Activated naive CD4-positive, alpha-beta T cell treated with anti-CD3 and anti-CD28 coated beads for 36 hours (primary cell): ENCODE data around the gene DUOX2. TPM values are rescaled to one million over a fixed set of nuclear protein-coding genes. Genes with fewer than 3 reads are reported as not detected.
"Not testable (repeated sequence)": the region's sequence is repeated elsewhere in the genome, so short reads cannot be mapped to it uniquely, and the experiment has no call there.

Source experiments
- CTCF ChIA-PET: fragments of 350-600 bp; sonication (Branson Sonifier 250); formaldehyde crosslinking; loops from one replicate; lab custom pipeline; 2021; ENCODE audit warnings: antibody characterized with exemption; lab: Charles Lee
- DNase-seq: peaks from one replicate; pipeline ENCODE4 v3.0.0-alpha.2; 2020
- H3K27ac Mint-ChIP-seq: one replicate; pipeline ENCODE4 v1.8.0; 2021; ENCODE audit warnings: mild to moderate bottlenecking, mixed read lengths
- H3K27me3 Mint-ChIP-seq: one replicate; pipeline ENCODE4 v1.8.0; 2021; ENCODE audit warnings: low read depth, mixed read lengths
- H3K36me3 Mint-ChIP-seq: one replicate; pipeline ENCODE4 v1.8.0; 2021; ENCODE audit warnings: low read depth, mixed read lengths
- H3K4me1 Mint-ChIP-seq: one replicate; pipeline ENCODE4 v1.8.0; 2021; ENCODE audit warnings: low read depth, mixed read lengths
- H3K4me3 Mint-ChIP-seq: one replicate; pipeline ENCODE4 v1.8.0; 2021; ENCODE audit warnings: mild to moderate bottlenecking, moderate library complexity, mixed read lengths
- H3K9me3 Mint-ChIP-seq: one replicate; pipeline ENCODE4 v1.8.0; 2021; ENCODE audit warnings: mixed read lengths
- intact Hi-C: fragments of 100-400 bp; cut with micrococcal nuclease; formaldehyde crosslinking; loops from one replicate; pipeline ENCODE4 v1.15.1; 2023
- total RNA-seq, 2 experiments: library from RNA; stranded (reverse); gene quantifications; one replicate each; pipeline ENCODE4 v1.2.3, GENCODE V29; 2021

Gene DUOX2
- total RNA-seq, 2 experiments from 2014 or later = not detected

DNA sequence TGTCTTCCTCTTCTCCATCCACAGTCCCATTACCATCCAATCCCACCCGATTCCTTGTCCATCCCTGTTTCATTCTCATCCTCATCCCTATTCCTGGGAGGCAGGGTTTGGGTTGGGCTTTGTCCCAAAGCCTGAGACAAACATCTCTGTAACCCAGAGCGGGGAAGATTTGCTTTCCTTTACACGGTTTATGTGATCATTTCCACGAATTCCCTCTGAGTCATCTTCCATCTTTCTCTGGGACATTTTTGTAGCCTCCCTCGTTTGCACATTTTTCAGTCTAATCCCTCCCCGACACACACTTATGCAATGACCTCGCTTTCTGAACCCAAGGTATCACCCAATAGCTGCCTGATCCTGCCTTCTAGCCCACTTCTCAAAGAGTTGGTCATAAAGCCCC, 22.8 kb downstream of the DUOX2 start:
- Mint-ChIP-seq H3K4me1 (no peaks in the 10 kb centered on the region), H3K27me3 (peaks cover 7% of the 10 kb centered on the region), H3K9me3 (no peaks in the 10 kb centered on the region), H3K27ac (no peak overlapping the region), H3K4me3 (no peak overlapping the region), H3K36me3 (no peaks in the 10 kb centered on the region)
- DNase-seq = no peak
- CTCF ChIA-PET = no interaction called here
- intact Hi-C loops = no loop called here

DNA sequence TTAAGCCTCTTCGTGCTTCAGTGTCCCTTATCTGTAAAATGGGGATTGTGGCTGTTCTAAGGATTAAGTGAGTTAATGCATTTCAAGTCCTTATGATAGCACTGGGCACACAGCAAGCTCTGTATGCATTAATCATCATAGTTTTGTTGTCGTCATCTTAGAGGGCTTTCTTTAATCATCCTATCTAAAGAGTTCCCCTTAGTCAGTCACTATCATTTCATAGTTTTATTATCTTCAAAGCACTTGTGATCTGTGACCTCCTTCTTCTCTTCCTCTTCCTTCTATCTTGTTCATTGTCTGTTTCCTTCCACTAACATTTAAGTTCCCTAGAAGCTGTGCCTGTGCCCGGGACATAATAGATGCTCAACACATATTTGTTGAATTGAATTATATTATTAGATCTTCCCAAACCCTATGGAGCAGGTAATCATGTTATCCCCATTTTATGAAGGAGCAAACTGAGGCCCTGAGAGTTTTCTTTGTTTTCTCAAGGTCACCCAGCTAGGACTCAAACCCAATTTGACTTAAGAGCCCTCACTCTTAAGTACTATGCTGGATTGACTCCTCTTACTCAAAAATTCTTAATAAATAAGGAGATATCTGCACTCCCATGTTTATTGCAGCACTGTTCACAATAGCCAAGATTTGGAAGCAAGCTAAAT, 24.1 kb downstream of the DUOX2 start:
- no peaks in the 10 kb centered on the region for H3K36me3 Mint-ChIP-seq
- no peaks in the 10 kb centered on the region for H3K4me1 Mint-ChIP-seq
- DNase-seq = no peak
- no peaks in the 10 kb centered on the region for H3K9me3 Mint-ChIP-seq
- no peak overlapping the region for H3K4me3 Mint-ChIP-seq
- H3K27me3 Mint-ChIP-seq = peaks cover 9% of the 10 kb centered on the region
- CTCF ChIA-PET = interaction anchor here (1.1 kb wide), 1 partner anchor 28 kb away, joined by 4 read pairs; no protein-coding TSS in a partner anchor
- intact Hi-C loops = no loop called here
- H3K27ac Mint-ChIP-seq = no peak overlapping the region

GRCh38 chr15:45088801-45089711, 24.9 kb downstream of the DUOX2 start:
- Mint-ChIP-seq H3K4me3 (no peak overlapping the region), H3K27me3 (peaks cover 9% of the 10 kb centered on the region), H3K4me1 (no peaks in the 10 kb centered on the region), H3K36me3 (no peaks in the 10 kb centered on the region), H3K9me3 (no peaks in the 10 kb centered on the region), H3K27ac (no peak overlapping the region)
- intact Hi-C loops = no loop called here
- CTCF ChIA-PET = interaction anchor here (0.6 to 1.1 kb wide), 2 partner anchors 29 to 1148 kb away, joined by 3 to 4 read pairs; no protein-coding TSS in a partner anchor
- no peak for DNase-seq

DNA sequence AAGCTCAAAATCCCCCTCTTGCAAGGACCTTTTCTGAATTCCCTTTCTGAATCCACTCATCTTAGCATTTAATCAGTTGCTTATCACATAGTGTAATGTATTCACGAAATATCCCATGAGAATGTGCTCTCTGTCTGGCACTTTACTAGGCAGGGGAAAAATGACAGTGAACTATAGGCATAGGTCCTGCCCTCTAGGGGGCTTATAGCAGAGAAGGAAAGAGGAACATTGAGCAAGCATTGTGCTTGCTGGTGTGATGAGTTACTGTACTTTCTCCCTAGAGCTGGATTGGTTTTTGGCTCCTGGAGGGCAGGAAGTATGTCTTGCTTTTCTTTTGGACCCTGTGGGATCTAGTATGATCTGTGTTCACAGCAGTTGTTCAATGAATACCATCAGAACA, 26.5 kb downstream of the DUOX2 start:
- CTCF ChIA-PET = no interaction called here
- Mint-ChIP-seq H3K27ac (no peak overlapping the region), H3K27me3 (peaks cover 10% of the 10 kb centered on the region)

GRCh38 chr15:45084163-45084562, 29.8 kb downstream of the DUOX2 start:
- no peak overlapping the region for H3K27ac Mint-ChIP-seq
- H3K36me3 Mint-ChIP-seq = no peaks in the 10 kb centered on the region
- H3K4me1 Mint-ChIP-seq = no peaks in the 10 kb centered on the region
- peaks cover 10% of the 10 kb centered on the region for H3K27me3 Mint-ChIP-seq
- intact Hi-C loops = no loop called here
- no peak for DNase-seq
- H3K9me3 Mint-ChIP-seq = no peaks in the 10 kb centered on the region
- CTCF ChIA-PET = interaction anchor here (1.4 kb wide), 1 partner anchor 34 kb away, joined by 5 read pairs; no protein-coding TSS in a partner anchor
- no peak overlapping the region for H3K4me3 Mint-ChIP-seq

More for the DNA sequence above, 26.5 kb downstream of the DUOX2 start:
- Mint-ChIP-seq H3K36me3 (no peaks in the 10 kb centered on the region), H3K4me1 (no peaks in the 10 kb centered on the region), H3K4me3 (no peak overlapping the region), H3K9me3 (no peaks in the 10 kb centered on the region)
- DNase-seq = no peak
- intact Hi-C loops = no loop called here

GRCh38 chr15:45083223-45083622, 30.7 kb downstream of the DUOX2 start:
- intact Hi-C loops = no loop called here
- no peak for DNase-seq
- Mint-ChIP-seq H3K36me3 (no peaks in the 10 kb centered on the region), H3K9me3 (no peaks in the 10 kb centered on the region), H3K4me1 (no peaks in the 10 kb centered on the region), H3K27me3 (peaks cover 10% of the 10 kb centered on the region), H3K27ac (no peak overlapping the region), H3K4me3 (no peak overlapping the region)
- CTCF ChIA-PET = interaction anchor here (1.4 kb wide), 1 partner anchor 35 kb away, joined by 5 read pairs; no protein-coding TSS in a partner anchor

DNA sequence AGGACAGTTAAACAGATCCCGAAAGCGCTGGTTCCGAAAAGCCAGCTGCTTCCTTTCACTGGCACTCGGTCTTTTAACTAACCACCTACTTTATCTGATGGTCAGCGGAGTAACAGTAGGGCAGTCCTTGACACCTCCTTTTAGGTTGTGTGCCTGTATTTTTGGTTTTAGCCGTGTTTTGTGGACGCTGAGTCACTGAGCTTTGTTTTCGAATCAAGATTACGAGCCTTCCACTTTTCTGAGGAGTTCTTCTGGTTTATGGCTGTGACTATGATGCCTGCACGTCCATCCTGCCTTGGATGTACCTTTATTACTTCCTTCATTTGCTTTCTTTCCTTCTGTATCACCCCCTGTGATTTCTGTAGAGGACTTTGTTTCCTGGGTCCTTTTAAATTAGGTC, 31.6 kb downstream of the DUOX2 start:
- H3K36me3 Mint-ChIP-seq, DNase-seq, H3K27ac Mint-ChIP-seq, H3K4me1 Mint-ChIP-seq, CTCF ChIA-PET, H3K27me3 Mint-ChIP-seq, intact Hi-C loops, H3K9me3 Mint-ChIP-seq, H3K4me3 Mint-ChIP-seq: not testable (repeated sequence)

DNA sequence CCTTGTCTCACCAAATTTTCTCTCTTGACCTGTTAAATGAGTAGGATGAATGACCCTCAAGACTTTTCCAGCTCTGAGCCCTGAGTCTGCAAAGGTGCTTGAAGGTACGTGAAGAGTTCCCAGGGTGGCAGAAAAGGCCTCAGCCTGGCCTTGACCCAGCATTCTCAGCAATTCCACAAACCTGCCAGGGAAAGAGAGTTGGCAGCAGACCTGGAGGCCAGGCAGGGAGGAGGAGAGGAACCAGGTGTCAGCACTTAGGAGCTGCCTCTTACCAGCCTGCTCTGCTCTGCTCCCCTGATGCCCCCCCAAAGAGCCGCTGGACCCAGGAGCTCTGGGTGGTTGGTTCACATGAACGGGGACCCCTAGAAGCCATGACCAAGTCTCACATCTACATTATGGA, 33.4 kb downstream of the DUOX2 start:
- H3K27ac Mint-ChIP-seq, H3K4me1 Mint-ChIP-seq, H3K27me3 Mint-ChIP-seq, intact Hi-C loops, H3K9me3 Mint-ChIP-seq, DNase-seq, H3K36me3 Mint-ChIP-seq, H3K4me3 Mint-ChIP-seq: not testable (repeated sequence)
- CTCF ChIA-PET = interaction anchor here (1.2 kb wide), 1 partner anchor 38 kb away, joined by 7 read pairs; no protein-coding TSS in a partner anchor

GRCh38 chr15:45079628-45080246, 34.2 kb downstream of the DUOX2 start:
- H3K27me3 Mint-ChIP-seq, H3K9me3 Mint-ChIP-seq, H3K4me3 Mint-ChIP-seq, intact Hi-C loops, H3K4me1 Mint-ChIP-seq, H3K27ac Mint-ChIP-seq, CTCF ChIA-PET, H3K36me3 Mint-ChIP-seq, DNase-seq: not testable (repeated sequence)

- H3K4me1 Mint-ChIP-seq, intact Hi-C loops, DNase-seq, H3K36me3 Mint-ChIP-seq, H3K27ac Mint-ChIP-seq, H3K9me3 Mint-ChIP-seq, CTCF ChIA-PET, H3K4me3 Mint-ChIP-seq, H3K27me3 Mint-ChIP-seq: not testable (repeated sequence)
Measured at GRCh38 chr15:45079201-45079600, 34.8 kb downstream of the DUOX2 start.

GRCh38 chr15:45077391-45077790, 36.6 kb downstream of the DUOX2 start:
- CTCF ChIA-PET, H3K36me3 Mint-ChIP-seq, H3K4me1 Mint-ChIP-seq, H3K27me3 Mint-ChIP-seq, intact Hi-C loops, H3K9me3 Mint-ChIP-seq, DNase-seq, H3K27ac Mint-ChIP-seq, H3K4me3 Mint-ChIP-seq: not testable (repeated sequence)
